Stimulated activated CD8-positive, alpha-beta memory T cell treated with anti-CD3 and anti-CD28 coated beads, Interleukin-7, amount 100 ng/mL, for 1 hour (primary cell): ENCODE measurements around the gene SLC1A7.

ENCODE experiments used
- DNase-seq, 2 donors: peaks; one replicate each; pipeline ENCODE4 v3.0.0-alpha.2; 2020; ENCODE audit warnings: low read depth in 2 of 2

The SLC1A7 gene

GRCh38 chr1:53115403-53116306 lies 26.8 kb downstream of the SLC1A7 start:
- no peak for DNase-seq

- DNase-seq = no peak
Measured at GRCh38 chr1:53114581-53115400, 27.6 kb downstream of the SLC1A7 start.

GRCh38 chr1:53114090-53114489 lies 28.3 kb downstream of the SLC1A7 start:
- DNase-seq = no peak

- DNase-seq = no peak
Measured at GRCh38 chr1:53112861-53113260, 29.6 kb downstream of the SLC1A7 start.

- no peak for DNase-seq
Measured at GRCh38 chr1:53112271-53112774, 30.1 kb downstream of the SLC1A7 start.

- no peak for DNase-seq
Measured at GRCh38 chr1:53111693-53112092, 30.7 kb downstream of the SLC1A7 start.

- DNase-seq = no peak
Measured at GRCh38 chr1:53111073-53111556, 31.3 kb downstream of the SLC1A7 start.

GRCh38 chr1:53110370-53111072 lies 31.9 kb downstream of the SLC1A7 start:
- DNase-seq = no peak

GRCh38 chr1:53108646-53109580 lies 33.5 kb downstream of the SLC1A7 start:
- DNase-seq = no peak

- no peak for DNase-seq
Measured at GRCh38 chr1:53107570-53108322, 34.7 kb downstream of the SLC1A7 start.

GRCh38 chr1:53107090-53107489 lies 35.3 kb downstream of the SLC1A7 start:
- no peak for DNase-seq

- no peak for DNase-seq
Measured at GRCh38 chr1:53104289-53104913, 38.0 kb downstream of the SLC1A7 start.

GRCh38 chr1:53094533-53094919 lies 47.9 kb downstream of the SLC1A7 start:
- DNase-seq = no peak

GRCh38 chr1:53093778-53094532 lies 48.5 kb downstream of the SLC1A7 start:
- DNase-seq = no peak

GRCh38 chr1:53093451-53093754 lies 49.0 kb downstream of the SLC1A7 start:
- no peak for DNase-seq

- no peak for DNase-seq
Measured at GRCh38 chr1:53092659-53093450, 49.6 kb downstream of the SLC1A7 start.

- DNase-seq = no peak
Measured at GRCh38 chr1:53091841-53092645, 50.4 kb downstream of the SLC1A7 start.
